Activated CD4-positive, alpha-beta T cell treated with anti-CD3 and anti-CD28 coated beads, Interleukin-2, amount 50 U/mL, for 4 hours (primary cell): Measurements from ENCODE around the gene SDK2.

Experiments
- DNase-seq, 2 experiments: peaks; one replicate each; pipeline ENCODE4 v3.0.0-alpha.2; 2020

SDK2 gene

GRCh38 chr17:73436954-73437353 is 207.3 kb downstream of the SDK2 start:
- no peak for DNase-seq

- DNase-seq, result no peak
Observed at GRCh38 chr17:73435412-73435811, 208.8 kb downstream of the SDK2 start.

GRCh38 chr17:73434154-73434553 is 210.1 kb downstream of the SDK2 start:
- DNase-seq, result no peak

- no peak for DNase-seq
Observed at GRCh38 chr17:73433501-73433900, 210.7 kb downstream of the SDK2 start.

GRCh38 chr17:73432624-73433190 is 211.5 kb downstream of the SDK2 start:
- no peak for DNase-seq

GRCh38 chr17:73431401-73432205 is 212.6 kb downstream of the SDK2 start:
- no peak for DNase-seq

- DNase-seq, result no peak
Observed at GRCh38 chr17:73430848-73431247, 213.4 kb downstream of the SDK2 start.

- DNase-seq, result no peak
Observed at GRCh38 chr17:73430165-73430680, 214.0 kb downstream of the SDK2 start.

- peak; percentile 83 to 84 for DNase-seq
Observed at GRCh38 chr17:73429440-73430164, 214.6 kb downstream of the SDK2 start.

GRCh38 chr17:73427198-73427597 is 217.0 kb downstream of the SDK2 start:
- DNase-seq, result no peak

GRCh38 chr17:73424571-73424970 is 219.7 kb downstream of the SDK2 start:
- DNase-seq, result no peak

GRCh38 chr17:73423806-73424205 is 220.4 kb downstream of the SDK2 start:
- DNase-seq, result no peak

GRCh38 chr17:73423159-73423715 is 221.0 kb downstream of the SDK2 start:
- no peak for DNase-seq

- DNase-seq, result no peak
Observed at GRCh38 chr17:73422121-73422520, 222.1 kb downstream of the SDK2 start.

GRCh38 chr17:73420897-73421296 is 223.3 kb downstream of the SDK2 start:
- DNase-seq, result no peak

- no peak for DNase-seq
Observed at GRCh38 chr17:73419881-73420280, 224.4 kb downstream of the SDK2 start.

GRCh38 chr17:73419051-73419450 is 225.2 kb downstream of the SDK2 start:
- no peak for DNase-seq

- DNase-seq, result no peak
Observed at GRCh38 chr17:73415782-73416181, 228.5 kb downstream of the SDK2 start.

GRCh38 chr17:73414171-73414955 is 229.9 kb downstream of the SDK2 start:
- no peak for DNase-seq

- DNase-seq, result no peak
Observed at GRCh38 chr17:73412914-73413313, 231.3 kb downstream of the SDK2 start.

- DNase-seq, result no peak
Observed at GRCh38 chr17:73411313-73411747, 232.9 kb downstream of the SDK2 start.

GRCh38 chr17:73410586-73411312 is 233.5 kb downstream of the SDK2 start:
- DNase-seq, result no peak
